ENCODE data around the gene EPHB1. TPM values are rescaled to one million over a fixed set of nuclear protein-coding genes. Genes with fewer than 3 reads are reported as not detected.

The EPHB1 gene
- total and polyA plus RNA-seq, 2 of the 13 experiments (the other 11 are each of a cell fraction or from before 2014, with no cell fraction given): 0.07 to 0.21 TPM

- TF ChIP-seq, protein P1, sequence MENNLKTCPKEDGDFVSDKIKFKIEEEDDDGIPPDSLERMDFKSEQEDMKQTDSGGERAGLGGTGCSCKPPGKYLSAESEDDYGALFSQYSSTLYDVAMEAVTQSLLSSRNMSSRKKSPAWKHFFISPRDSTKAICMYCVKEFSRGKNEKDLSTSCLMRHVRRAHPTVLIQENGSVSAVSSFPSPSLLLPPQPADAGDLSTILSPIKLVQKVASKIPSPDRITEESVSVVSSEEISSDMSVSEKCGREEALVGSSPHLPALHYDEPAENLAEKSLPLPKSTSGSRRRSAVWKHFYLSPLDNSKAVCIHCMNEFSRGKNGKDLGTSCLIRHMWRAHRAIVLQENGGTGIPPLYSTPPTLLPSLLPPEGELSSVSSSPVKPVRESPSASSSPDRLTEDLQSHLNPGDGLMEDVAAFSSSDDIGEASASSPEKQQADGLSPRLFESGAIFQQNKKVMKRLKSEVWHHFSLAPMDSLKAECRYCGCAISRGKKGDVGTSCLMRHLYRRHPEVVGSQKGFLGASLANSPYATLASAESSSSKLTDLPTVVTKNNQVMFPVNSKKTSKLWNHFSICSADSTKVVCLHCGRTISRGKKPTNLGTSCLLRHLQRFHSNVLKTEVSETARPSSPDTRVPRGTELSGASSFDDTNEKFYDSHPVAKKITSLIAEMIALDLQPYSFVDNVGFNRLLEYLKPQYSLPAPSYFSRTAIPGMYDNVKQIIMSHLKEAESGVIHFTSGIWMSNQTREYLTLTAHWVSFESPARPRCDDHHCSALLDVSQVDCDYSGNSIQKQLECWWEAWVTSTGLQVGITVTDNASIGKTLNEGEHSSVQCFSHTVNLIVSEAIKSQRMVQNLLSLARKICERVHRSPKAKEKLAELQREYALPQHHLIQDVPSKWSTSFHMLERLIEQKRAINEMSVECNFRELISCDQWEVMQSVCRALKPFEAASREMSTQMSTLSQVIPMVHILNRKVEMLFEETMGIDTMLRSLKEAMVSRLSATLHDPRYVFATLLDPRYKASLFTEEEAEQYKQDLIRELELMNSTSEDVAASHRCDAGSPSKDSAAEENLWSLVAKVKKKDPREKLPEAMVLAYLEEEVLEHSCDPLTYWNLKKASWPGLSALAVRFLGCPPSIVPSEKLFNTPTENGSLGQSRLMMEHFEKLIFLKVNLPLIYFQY (CRISPR knock-in tag; IDR thresholded peaks at IDR 0.05; ENCODE audit: borderline replicate concordance): no peak
- no peak for TF ChIP-seq ZNF138 (CRISPR knock-in tag; IDR thresholded peaks at IDR 0.05; ENCODE audit: low read depth)
- no peak for TF ChIP-seq AKAP8 (CRISPR knock-in tag; IDR thresholded peaks at IDR 0.05)
- TF ChIP-seq ZNF709 (CRISPR knock-in tag; IDR thresholded peaks at IDR 0.05): no peak
- TF ChIP-seq, protein P2, sequence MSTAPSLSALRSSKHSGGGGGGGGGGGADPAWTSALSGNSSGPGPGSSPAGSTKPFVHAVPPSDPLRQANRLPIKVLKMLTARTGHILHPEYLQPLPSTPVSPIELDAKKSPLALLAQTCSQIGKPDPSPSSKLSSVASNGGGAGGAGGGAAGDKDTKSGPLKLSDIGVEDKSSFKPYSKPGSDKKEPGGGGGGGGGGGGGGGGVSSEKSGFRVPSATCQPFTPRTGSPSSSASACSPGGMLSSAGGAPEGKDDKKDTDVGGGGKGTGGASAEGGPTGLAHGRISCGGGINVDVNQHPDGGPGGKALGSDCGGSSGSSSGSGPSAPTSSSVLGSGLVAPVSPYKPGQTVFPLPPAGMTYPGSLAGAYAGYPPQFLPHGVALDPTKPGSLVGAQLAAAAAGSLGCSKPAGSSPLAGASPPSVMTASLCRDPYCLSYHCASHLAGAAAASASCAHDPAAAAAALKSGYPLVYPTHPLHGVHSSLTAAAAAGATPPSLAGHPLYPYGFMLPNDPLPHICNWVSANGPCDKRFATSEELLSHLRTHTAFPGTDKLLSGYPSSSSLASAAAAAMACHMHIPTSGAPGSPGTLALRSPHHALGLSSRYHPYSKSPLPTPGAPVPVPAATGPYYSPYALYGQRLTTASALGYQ (CRISPR knock-in tag; IDR thresholded peaks at IDR 0.05): no peak
- TF ChIP-seq, protein P3, sequence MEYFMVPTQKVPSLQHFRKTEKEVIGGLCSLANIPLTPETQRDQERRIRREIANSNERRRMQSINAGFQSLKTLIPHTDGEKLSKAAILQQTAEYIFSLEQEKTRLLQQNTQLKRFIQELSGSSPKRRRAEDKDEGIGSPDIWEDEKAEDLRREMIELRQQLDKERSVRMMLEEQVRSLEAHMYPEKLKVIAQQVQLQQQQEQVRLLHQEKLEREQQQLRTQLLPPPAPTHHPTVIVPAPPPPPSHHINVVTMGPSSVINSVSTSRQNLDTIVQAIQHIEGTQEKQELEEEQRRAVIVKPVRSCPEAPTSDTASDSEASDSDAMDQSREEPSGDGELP (IDR thresholded peaks at IDR 0.05; ENCODE audit: borderline replicate concordance, low read depth): no peak
- TF ChIP-seq FOXC1 (CRISPR knock-in tag; IDR thresholded peaks at IDR 0.05; ENCODE audit: borderline replicate concordance): no peak
- no peak for TF ChIP-seq NFYC (CRISPR knock-in tag; IDR thresholded peaks at IDR 0.05)
- TF ChIP-seq ZNF343 (CRISPR knock-in tag; IDR thresholded peaks at IDR 0.05): no peak
Measured at GRCh38 chr3:134776518-134776917, 18.5 kb upstream of the EPHB1 start (continued).
